Stimulated activated CD8-positive, alpha-beta memory T cell treated with anti-CD3 and anti-CD28 coated beads, Interleukin-15, amount 100 ng/mL, for 24 hours (primary cell): Measurements from ENCODE around the gene DNM1L.

Source experiments
- DNase-seq: peaks from one replicate; pipeline ENCODE4 v3.0.0-alpha.2; 2020; ENCODE audit warnings: low read depth

DNM1L gene

GRCh38 chr12:32679091-32679919 is at the start of gene DNM1L:
Gene DNM1L, plus strand, starts transcription at chr12:32679301. Its CDS starts 63 bp downstream, at chr12:32679364.
- peak; percentile 71 for DNase-seq

GRCh38 chr12:32641287-32641901 is 37.7 kb upstream of the DNM1L start:
- no peak for DNase-seq

- no peak for DNase-seq
These were observed 34.7 kb upstream of the DNM1L start for GRCh38 chr12:32644431-32644830.

GRCh38 chr12:32647275-32647674 is 31.8 kb upstream of the DNM1L start:
- no peak for DNase-seq

GRCh38 chr12:32650508-32650907 is 28.6 kb upstream of the DNM1L start:
- DNase-seq = no peak

GRCh38 chr12:32651151-32651955 is 27.7 kb upstream of the DNM1L start:
- no peak for DNase-seq

- no peak for DNase-seq
These were observed 27.2 kb upstream of the DNM1L start for GRCh38 chr12:32651956-32652210.

- DNase-seq = no peak
These were observed 19.1 kb upstream of the DNM1L start for GRCh38 chr12:32659908-32660440.

GRCh38 chr12:32661706-32662105 is 17.4 kb upstream of the DNM1L start:
- no peak for DNase-seq

GRCh38 chr12:32662665-32663064 is 16.4 kb upstream of the DNM1L start:
- no peak for DNase-seq

GRCh38 chr12:32666018-32666417 is 13.1 kb upstream of the DNM1L start:
- DNase-seq = no peak

- no peak for DNase-seq
These were observed 9.5 kb upstream of the DNM1L start for GRCh38 chr12:32669584-32669983.

- no peak for DNase-seq
These were observed 6.9 kb upstream of the DNM1L start for GRCh38 chr12:32671930-32672780.

- no peak for DNase-seq
These were observed 778 bp downstream of the DNM1L start for GRCh38 chr12:32679920-32680237.

GRCh38 chr12:32680787-32681186 is 1.7 kb downstream of the DNM1L start:
- DNase-seq = no peak

- DNase-seq = no peak
These were observed 2.2 kb downstream of the DNM1L start for GRCh38 chr12:32681272-32681671.

GRCh38 chr12:32686340-32686739 is 7.2 kb downstream of the DNM1L start:
- DNase-seq = no peak

GRCh38 chr12:32688786-32689185 is 9.7 kb downstream of the DNM1L start:
- DNase-seq = no peak

GRCh38 chr12:32690927-32691326 is 11.8 kb downstream of the DNM1L start:
- no peak for DNase-seq

- no peak for DNase-seq
These were observed 13.3 kb downstream of the DNM1L start for GRCh38 chr12:32692358-32692757.

- DNase-seq = no peak
These were observed 13.9 kb downstream of the DNM1L start for GRCh38 chr12:32693036-32693435.

GRCh38 chr12:32695787-32696186 is 16.7 kb downstream of the DNM1L start:
- no peak for DNase-seq
